Hepatocyte (in vitro differentiated cells): ENCODE data around the gene COX20.

ENCODE experiments used
- EZH2phosphoT487 ChIP-seq: fragments of 200-600 bp; sonication (generic); IDR thresholded peaks from one replicate; pipeline ENCODE4 v1.6.1; 2018; ENCODE audit warnings: antibody characterized with exemption, mild to moderate bottlenecking, low read depth, moderate library complexity; ENCODE audit not compliant: unreplicated experiment, severe bottlenecking
- TF ChIP-seq, protein P1 (sequence below): fragments of 200-600 bp; sonication (generic); IDR thresholded peaks from 2 replicates; pipeline ENCODE4 v1.5.1; 2016; ENCODE audit warnings: antibody characterized with exemption, mild to moderate bottlenecking; ENCODE audit not compliant: poor library complexity

DNA sequence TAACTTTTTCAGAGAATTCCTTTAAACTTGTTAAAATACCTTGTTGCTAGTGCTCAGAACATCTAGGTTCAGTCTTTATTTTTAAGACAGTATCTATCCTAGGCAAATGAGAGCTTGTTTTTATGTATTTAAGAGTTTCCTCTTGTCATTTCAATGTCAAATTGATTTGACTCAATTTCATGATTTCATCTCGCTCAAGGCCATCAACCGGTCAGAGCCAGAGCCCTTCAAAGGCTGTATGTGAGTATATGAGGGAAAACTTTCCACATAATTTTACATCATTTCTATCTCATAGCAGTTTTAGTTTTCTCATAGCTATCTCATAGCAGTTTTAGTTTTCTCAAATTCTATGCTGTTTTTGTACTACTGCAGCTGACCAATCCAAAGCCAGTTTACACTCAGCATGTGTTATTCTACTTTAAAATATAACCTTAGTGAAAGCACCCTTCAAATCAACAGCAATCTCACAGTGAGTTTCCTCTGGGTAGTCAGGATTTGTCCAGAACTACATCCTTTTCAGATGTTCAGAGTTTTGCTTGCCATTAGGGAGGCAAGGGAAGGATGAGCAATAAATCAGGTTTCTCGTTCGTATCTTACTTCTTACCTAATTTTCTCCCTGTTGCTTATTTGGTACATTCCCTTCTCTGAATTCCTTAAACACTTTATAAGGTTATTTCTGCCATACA lies 16.2 kb downstream of the COX20 start:
- TF ChIP-seq, protein P1, sequence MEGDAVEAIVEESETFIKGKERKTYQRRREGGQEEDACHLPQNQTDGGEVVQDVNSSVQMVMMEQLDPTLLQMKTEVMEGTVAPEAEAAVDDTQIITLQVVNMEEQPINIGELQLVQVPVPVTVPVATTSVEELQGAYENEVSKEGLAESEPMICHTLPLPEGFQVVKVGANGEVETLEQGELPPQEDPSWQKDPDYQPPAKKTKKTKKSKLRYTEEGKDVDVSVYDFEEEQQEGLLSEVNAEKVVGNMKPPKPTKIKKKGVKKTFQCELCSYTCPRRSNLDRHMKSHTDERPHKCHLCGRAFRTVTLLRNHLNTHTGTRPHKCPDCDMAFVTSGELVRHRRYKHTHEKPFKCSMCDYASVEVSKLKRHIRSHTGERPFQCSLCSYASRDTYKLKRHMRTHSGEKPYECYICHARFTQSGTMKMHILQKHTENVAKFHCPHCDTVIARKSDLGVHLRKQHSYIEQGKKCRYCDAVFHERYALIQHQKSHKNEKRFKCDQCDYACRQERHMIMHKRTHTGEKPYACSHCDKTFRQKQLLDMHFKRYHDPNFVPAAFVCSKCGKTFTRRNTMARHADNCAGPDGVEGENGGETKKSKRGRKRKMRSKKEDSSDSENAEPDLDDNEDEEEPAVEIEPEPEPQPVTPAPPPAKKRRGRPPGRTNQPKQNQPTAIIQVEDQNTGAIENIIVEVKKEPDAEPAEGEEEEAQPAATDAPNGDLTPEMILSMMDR = no peak
- TF ChIP-seq EZH2phosphoT487 = no peak
